ENCODE measurements around the gene IFT20. TPM values are rescaled to one million over a fixed set of nuclear protein-coding genes. Genes with fewer than 3 reads are reported as not detected.

The IFT20 gene
- total RNA-seq, 1 donor from 2014 or later: 63.7 TPM

DNA sequence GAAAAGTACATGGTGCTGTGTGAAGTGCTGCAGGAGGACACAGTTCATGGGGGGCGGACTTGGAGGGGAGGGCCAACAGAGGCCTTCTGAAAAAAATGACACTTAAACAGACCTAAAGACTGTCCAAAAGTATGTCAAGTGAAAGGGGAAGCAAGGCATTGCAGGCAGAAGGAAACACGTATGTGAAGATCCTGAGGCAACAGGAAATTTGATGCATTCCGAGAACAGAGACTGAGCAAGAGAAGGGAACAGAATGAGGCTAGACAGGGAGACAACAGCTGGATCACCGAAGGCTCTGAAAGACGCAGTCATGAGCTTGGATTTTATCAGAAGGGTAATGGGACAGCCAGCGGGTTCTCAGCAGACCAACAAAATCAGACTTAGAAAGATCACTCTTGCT is 1.1 kb downstream of the IFT20 start:
- peaks cover 55% of the 10 kb centered on the region for H3K4me1 Mint-ChIP-seq (ENCODE audit: low read depth)
- no peak for DNase-seq (ENCODE audit: low spot score)
- H3K4me3 Mint-ChIP-seq (ENCODE audit: unreplicated experiment): peak overlapping the region; percentile 93
- TF ChIP-seq, protein P1, sequence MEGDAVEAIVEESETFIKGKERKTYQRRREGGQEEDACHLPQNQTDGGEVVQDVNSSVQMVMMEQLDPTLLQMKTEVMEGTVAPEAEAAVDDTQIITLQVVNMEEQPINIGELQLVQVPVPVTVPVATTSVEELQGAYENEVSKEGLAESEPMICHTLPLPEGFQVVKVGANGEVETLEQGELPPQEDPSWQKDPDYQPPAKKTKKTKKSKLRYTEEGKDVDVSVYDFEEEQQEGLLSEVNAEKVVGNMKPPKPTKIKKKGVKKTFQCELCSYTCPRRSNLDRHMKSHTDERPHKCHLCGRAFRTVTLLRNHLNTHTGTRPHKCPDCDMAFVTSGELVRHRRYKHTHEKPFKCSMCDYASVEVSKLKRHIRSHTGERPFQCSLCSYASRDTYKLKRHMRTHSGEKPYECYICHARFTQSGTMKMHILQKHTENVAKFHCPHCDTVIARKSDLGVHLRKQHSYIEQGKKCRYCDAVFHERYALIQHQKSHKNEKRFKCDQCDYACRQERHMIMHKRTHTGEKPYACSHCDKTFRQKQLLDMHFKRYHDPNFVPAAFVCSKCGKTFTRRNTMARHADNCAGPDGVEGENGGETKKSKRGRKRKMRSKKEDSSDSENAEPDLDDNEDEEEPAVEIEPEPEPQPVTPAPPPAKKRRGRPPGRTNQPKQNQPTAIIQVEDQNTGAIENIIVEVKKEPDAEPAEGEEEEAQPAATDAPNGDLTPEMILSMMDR (IDR thresholded peaks at IDR 0.05): no peak
- H3K27me3 Mint-ChIP-seq (ENCODE audit: low read depth): no peaks in the 10 kb centered on the region
- H3K36me3 Mint-ChIP-seq (ENCODE audit: low read depth): peaks cover 8% of the 10 kb centered on the region
- no peaks in the 10 kb centered on the region for H3K9me3 Mint-ChIP-seq (ENCODE audit: low read depth)
- peak overlapping the region; percentile 99 for H3K27ac Mint-ChIP-seq (ENCODE audit: unreplicated experiment)

DNA sequence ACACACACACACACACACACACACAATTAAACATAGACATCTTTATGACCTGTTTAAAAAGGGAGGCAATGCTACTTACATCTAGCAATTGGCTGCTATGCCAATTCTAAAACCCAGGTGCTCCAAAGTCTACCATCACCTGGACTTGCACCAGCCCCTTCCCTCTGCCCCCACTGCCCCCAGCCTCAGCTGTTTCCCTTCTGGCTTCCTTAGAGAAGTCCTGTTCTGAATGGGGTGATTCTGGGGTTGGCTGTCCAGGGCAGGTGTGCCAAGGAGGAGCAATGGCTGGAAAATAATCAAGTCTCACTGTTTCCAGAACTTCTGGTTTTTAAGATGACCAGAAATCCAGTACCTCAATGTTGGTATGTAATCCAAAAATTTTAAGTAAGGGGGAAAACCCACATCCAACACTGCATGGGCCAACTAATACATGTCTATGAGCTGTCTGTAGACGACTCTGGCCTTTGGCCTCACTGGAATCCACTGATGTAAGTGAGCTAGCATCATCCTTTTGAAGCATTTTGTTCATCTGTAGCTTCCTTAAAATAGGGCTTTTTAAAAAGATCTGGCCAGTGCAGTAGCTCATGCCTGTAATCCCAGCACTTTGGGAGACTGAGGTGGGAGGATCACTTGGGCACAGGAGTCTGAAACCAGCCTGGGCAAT is 2.1 kb downstream of the IFT20 start:
- Mint-ChIP-seq H3K4me1 (ENCODE audit: low read depth) (peaks cover 55% of the 10 kb centered on the region), H3K27ac (ENCODE audit: unreplicated experiment) (peak overlapping the region; percentile 27), H3K27me3 (ENCODE audit: low read depth) (no peaks in the 10 kb centered on the region), H3K36me3 (ENCODE audit: low read depth) (peaks cover 7% of the 10 kb centered on the region), H3K9me3 (ENCODE audit: low read depth) (no peaks in the 10 kb centered on the region), H3K4me3 (ENCODE audit: unreplicated experiment) (peak overlapping the region; percentile 93)
- TF ChIP-seq, protein P1 (IDR thresholded peaks at IDR 0.05): no peak
- no peak for DNase-seq (ENCODE audit: low spot score)

DNA sequence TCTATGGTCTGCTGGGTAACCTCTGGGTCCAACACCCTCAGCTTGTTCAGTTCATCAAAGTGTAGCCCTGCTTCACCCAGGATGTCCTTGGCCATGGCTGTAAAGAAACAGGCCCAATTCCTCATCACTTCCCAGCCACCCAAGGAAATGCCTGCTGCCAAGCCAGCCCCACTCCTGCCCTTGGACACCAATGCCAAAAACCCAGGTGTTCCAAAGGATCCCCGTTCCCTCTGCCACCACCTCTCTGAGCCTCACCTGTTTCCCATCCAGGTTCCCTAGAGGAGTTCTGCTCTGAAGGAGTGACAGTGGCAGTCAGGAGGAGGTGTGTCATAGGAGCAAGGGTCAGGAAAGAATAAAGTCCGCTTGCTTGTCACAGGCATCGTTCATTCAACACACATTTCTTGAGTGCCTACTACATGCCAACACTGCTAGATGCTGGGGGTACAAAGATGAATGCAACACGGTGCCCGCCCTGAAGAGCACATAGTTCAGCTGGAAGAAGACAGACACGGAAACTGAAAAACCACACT is 3.3 kb downstream of the IFT20 start:
- Mint-ChIP-seq H3K9me3 (ENCODE audit: low read depth) (no peaks in the 10 kb centered on the region), H3K4me3 (ENCODE audit: unreplicated experiment) (no peak overlapping the region), H3K27ac (ENCODE audit: unreplicated experiment) (no peak overlapping the region), H3K36me3 (ENCODE audit: low read depth) (peaks cover 11% of the 10 kb centered on the region), H3K27me3 (ENCODE audit: low read depth) (no peaks in the 10 kb centered on the region), H3K4me1 (ENCODE audit: low read depth) (peaks cover 47% of the 10 kb centered on the region)
- TF ChIP-seq, protein P1 (IDR thresholded peaks at IDR 0.05): no peak
- DNase-seq (ENCODE audit: low spot score): no peak

DNA sequence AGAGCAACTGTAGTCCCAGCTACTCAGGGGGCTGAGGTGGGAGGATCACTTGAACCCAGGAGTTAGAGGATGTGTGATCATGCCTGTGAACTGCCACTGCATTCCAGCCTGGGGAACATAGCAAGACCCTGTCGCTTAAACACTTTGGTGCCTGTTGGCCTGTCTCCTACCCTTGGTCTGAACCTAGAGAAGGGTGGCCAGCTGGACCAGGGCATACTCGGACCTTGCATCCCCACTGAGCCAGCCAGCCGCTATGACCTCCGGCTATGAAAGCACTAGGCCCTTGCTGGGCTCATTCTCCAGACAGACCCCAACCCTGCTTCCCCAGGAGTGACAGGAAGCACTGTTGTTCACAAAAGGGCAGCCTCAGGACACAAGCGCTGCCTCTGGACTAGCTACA is 4.6 kb downstream of the IFT20 start:
- peaks cover 38% of the 10 kb centered on the region for H3K4me1 Mint-ChIP-seq (ENCODE audit: low read depth)
- no peak overlapping the region for H3K27ac Mint-ChIP-seq (ENCODE audit: unreplicated experiment)
- no peak overlapping the region for H3K4me3 Mint-ChIP-seq (ENCODE audit: unreplicated experiment)
- DNase-seq (ENCODE audit: low spot score): no peak
- peaks cover 11% of the 10 kb centered on the region for H3K36me3 Mint-ChIP-seq (ENCODE audit: low read depth)
- no peaks in the 10 kb centered on the region for H3K27me3 Mint-ChIP-seq (ENCODE audit: low read depth)
- TF ChIP-seq, protein P1 (IDR thresholded peaks at IDR 0.05): no peak
- H3K9me3 Mint-ChIP-seq (ENCODE audit: low read depth): no peaks in the 10 kb centered on the region

DNA sequence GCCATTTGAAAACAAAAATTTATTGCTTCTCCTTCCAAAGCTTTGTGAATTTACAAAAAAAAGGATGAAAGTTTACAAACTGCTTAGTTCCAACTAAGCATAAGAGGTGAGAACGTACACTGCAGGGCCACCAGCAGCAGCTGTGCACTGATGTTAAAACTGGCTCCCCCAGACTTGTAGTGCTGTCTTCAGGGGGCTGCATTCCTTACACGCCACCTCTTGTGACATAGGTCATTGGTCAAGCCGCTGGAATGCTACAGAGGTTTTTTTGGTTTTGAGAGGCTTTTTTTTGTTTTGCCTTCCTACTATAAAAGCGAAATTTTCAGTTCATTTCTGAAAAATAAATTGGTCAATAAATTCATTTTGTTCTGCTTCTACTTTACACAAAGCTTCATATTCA is 6.9 kb downstream of the IFT20 start:
- peaks cover 11% of the 10 kb centered on the region for H3K36me3 Mint-ChIP-seq (ENCODE audit: low read depth)
- TF ChIP-seq, protein P1 (IDR thresholded peaks at IDR 0.05): no peak
- H3K4me3 Mint-ChIP-seq (ENCODE audit: unreplicated experiment): no peak overlapping the region
- H3K9me3 Mint-ChIP-seq (ENCODE audit: low read depth): no peaks in the 10 kb centered on the region
- DNase-seq (ENCODE audit: low spot score): no peak
- peaks cover 22% of the 10 kb centered on the region for H3K4me1 Mint-ChIP-seq (ENCODE audit: low read depth)
- H3K27me3 Mint-ChIP-seq (ENCODE audit: low read depth): no peaks in the 10 kb centered on the region
- no peak overlapping the region for H3K27ac Mint-ChIP-seq (ENCODE audit: unreplicated experiment)

Measured in chondrocyte (in vitro differentiated cells).